Activated CD4-positive, alpha-beta T cell treated with anti-CD3 and anti-CD28 coated beads, Interleukin-10, Interleukin-2, amounts not matched to agents 100 ng/mL and 50 ng/mL, durations not matched to agents 16 hours and 8 hours (primary cell): Measurements from ENCODE around the gene SLC35F5.
A peak's percentile ranks its signal among the peaks of the same experiment; 100 is the strongest.
"Not testable (repeated sequence)": the region's sequence is repeated elsewhere in the genome, so short reads cannot be mapped to it uniquely, and the experiment has no call there.

Experiments
- DNase-seq: peaks from one replicate; pipeline ENCODE4 v3.0.0-alpha.2; 2020

The SLC35F5 gene

GRCh38 chr2:113755835-113756354, 547 bp downstream of the SLC35F5 start:
- DNase-seq = peak; percentile 49

- peak; percentile 2 for DNase-seq
Measured at GRCh38 chr2:113755035-113755834, 1.2 kb downstream of the SLC35F5 start.

GRCh38 chr2:113754160-113754559, 2.3 kb downstream of the SLC35F5 start:
- no peak for DNase-seq

GRCh38 chr2:113750385-113750784, 6.1 kb downstream of the SLC35F5 start:
- DNase-seq = no peak

- DNase-seq = no peak
Measured at GRCh38 chr2:113741091-113741490, 15.4 kb downstream of the SLC35F5 start.

GRCh38 chr2:113739849-113740248, 16.6 kb downstream of the SLC35F5 start:
- DNase-seq = no peak

GRCh38 chr2:113734185-113734584, 22.3 kb downstream of the SLC35F5 start:
- peak; percentile 42 for DNase-seq

GRCh38 chr2:113724010-113724409, 32.4 kb downstream of the SLC35F5 start:
- no peak for DNase-seq

- no peak for DNase-seq
Measured at GRCh38 chr2:113723411-113723810, 33.0 kb downstream of the SLC35F5 start.

- no peak for DNase-seq
Measured at GRCh38 chr2:113720167-113720566, 36.3 kb downstream of the SLC35F5 start.

GRCh38 chr2:113716291-113716690, 40.2 kb downstream of the SLC35F5 start:
- DNase-seq = no peak

- DNase-seq = no peak
Measured at GRCh38 chr2:113712941-113713340, 43.5 kb downstream of the SLC35F5 start.

- DNase-seq = no peak
Measured at GRCh38 chr2:113711851-113712250, 44.6 kb downstream of the SLC35F5 start.

- DNase-seq = no peak
Measured at GRCh38 chr2:113709022-113709421, 47.4 kb downstream of the SLC35F5 start.

- no peak for DNase-seq
Measured at GRCh38 chr2:113707106-113707505, 49.3 kb downstream of the SLC35F5 start.

GRCh38 chr2:113705982-113706523, 50.4 kb downstream of the SLC35F5 start:
- DNase-seq = no peak

GRCh38 chr2:113704300-113704993, 52.0 kb downstream of the SLC35F5 start:
- DNase-seq = not testable (repeated sequence)

- no peak for DNase-seq
Measured at GRCh38 chr2:113703386-113704299, 52.8 kb downstream of the SLC35F5 start.

GRCh38 chr2:113700186-113700841, 56.1 kb downstream of the SLC35F5 start:
- peak; percentile 81 for DNase-seq

GRCh38 chr2:113698892-113699447, 57.5 kb downstream of the SLC35F5 start:
- DNase-seq = peak; percentile 61

- DNase-seq = not testable (repeated sequence)
Measured at GRCh38 chr2:113698251-113698650, 58.2 kb downstream of the SLC35F5 start.

- DNase-seq = no peak
Measured at GRCh38 chr2:113697516-113697915, 58.9 kb downstream of the SLC35F5 start.
